Measurements from ENCODE around the gene USH2A.

DNA sequence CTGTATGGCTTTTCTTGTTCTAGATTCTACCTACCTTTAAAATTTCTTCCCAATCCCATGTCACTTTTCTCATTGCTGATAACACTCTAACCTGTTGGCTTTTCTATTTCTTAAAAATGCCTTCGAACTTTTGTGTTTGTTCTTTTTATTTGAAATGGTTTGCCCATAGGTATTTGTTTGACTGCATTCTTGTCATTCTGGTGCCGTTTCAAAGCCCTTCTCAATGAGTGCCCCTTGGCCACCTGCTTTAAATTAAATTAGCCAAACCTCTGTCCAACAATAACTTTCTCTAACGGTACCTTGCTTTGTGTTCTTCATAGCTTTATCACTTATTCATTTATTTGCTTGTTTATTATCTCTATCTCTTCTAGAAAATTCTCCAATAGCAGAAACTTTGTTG lies 817.2 kb downstream of the USH2A start:
- TF ChIP-seq CTCF (IDR thresholded peaks at IDR 0.05) (no peak), EZH2 (IDR thresholded peaks at IDR 0.05) (no peak), EZH2phosphoT487 (IDR thresholded peaks at IDR 0.05) (no peak)
